GM12878 (cell line): ENCODE data around the gene TTR. TPM values are rescaled to one million over a fixed set of nuclear protein-coding genes. Genes with fewer than 3 reads are reported as not detected.

Source experiments
- ATAC-seq: fragments of 200-7000 bp; cut with Tn5 transposase; 3 replicates; pipeline ENCODE4 v1.9.1; 2020; ENCODE audit warnings: mild to moderate bottlenecking, moderate library complexity
- BruUV-seq: library from RNA; stranded (reverse); fragments of 400-500 nt; replicated peaks from 2 replicates; lab custom pipeline; 2021; lab: Mats Ljungman, UMichigan
- CTCF ChIA-PET: fragments of 300-600 bp; sonication (Branson Sonifier 250); formaldehyde crosslinking; extraction: SDS; loops from one replicate; lab custom pipeline; 2021; ENCODE audit warnings: inconsistent platforms; lab: Yijun Ruan, JAX
- POLR2A ChIA-PET: fragments of 350-600 bp; formaldehyde crosslinking; extraction: SDS; loops from one replicate; lab custom pipeline; 2021; ENCODE audit warnings: inconsistent platforms; lab: Charles Lee
- RAD21 ChIA-PET: fragments of 300-600 bp; sonication (Branson Sonifier 250); formaldehyde crosslinking; loops from one replicate; lab custom pipeline; 2023; ENCODE audit warnings: antibody characterized with exemption; ENCODE audit not compliant: unreplicated experiment; lab: Charles Lee
- SMC1A ChIA-PET: fragments of 300-600 bp; sonication (Branson Sonifier 250); formaldehyde crosslinking; loops from one replicate; lab custom pipeline; 2023; ENCODE audit not compliant: unreplicated experiment, uncharacterized antibody; lab: Charles Lee
- DNase-seq: peaks from one replicate; pipeline ENCODE4 v3.0.0-alpha.2; 2011; ENCODE audit warnings: low read depth, low spot score
- FAIRE-seq: peaks from 3 replicates; lab custom pipeline; 2011; peaks lifted over from hg19 to GRCh38; lab: Jason Lieb, UNC
- H2AFZ ChIP-seq: 2 replicates; pipeline ENCODE4 v1.6.0; 2011; ENCODE audit warnings: low read depth, low read length, control low read depth; ENCODE audit not compliant: control insufficient read depth
- H3K27ac ChIP-seq: 2 replicates; pipeline ENCODE4 v1.5.1; 2011; ENCODE audit warnings: control low read depth; ENCODE audit not compliant: control insufficient read depth, insufficient read depth
- H3K27me3 ChIP-seq, 2 experiments: replicated peaks in 1 of 2; 2 replicates each; pipeline versions ENCODE4 v1.6.0 to v1.6.1; 2011; ENCODE audit warnings: low read length in 1 of 2; ENCODE audit not compliant: control insufficient read depth in 2 of 2, insufficient read depth in 2 of 2
- H3K36me3 ChIP-seq, 2 experiments: 2 replicates each; pipeline ENCODE4 v1.5.1; 2011; ENCODE audit warnings: low read length in 1 of 2; ENCODE audit not compliant: control insufficient read depth in 2 of 2, insufficient read depth in 2 of 2
- H3K4me1 ChIP-seq: 2 replicates; pipeline ENCODE4 v1.6.1; 2011; ENCODE audit warnings: mild to moderate bottlenecking, low read length, moderate library complexity, mixed read lengths; ENCODE audit not compliant: control insufficient read depth, insufficient read depth
- H3K4me2 ChIP-seq: 2 replicates; pipeline ENCODE4 v1.6.0; 2011; ENCODE audit warnings: control low read depth; ENCODE audit not compliant: control insufficient read depth, insufficient read depth
- H3K4me3 ChIP-seq: fragments of 200-600 bp; sonication (generic); 2 replicates; pipeline ENCODE4 v1.5.1; 2016
- H3K79me2 ChIP-seq: 2 replicates; pipeline ENCODE4 v1.6.0; 2011; ENCODE audit warnings: low read length; ENCODE audit not compliant: control insufficient read depth, insufficient read depth
- H3K9ac ChIP-seq: 2 replicates; pipeline ENCODE4 v1.8.0; 2011; ENCODE audit warnings: low read length, control low read depth, mixed read lengths; ENCODE audit not compliant: control insufficient read depth, insufficient read depth
- H3K9me3 ChIP-seq: replicated peaks from 3 replicates; pipeline ENCODE4 v1.5.1; 2011; ENCODE audit warnings: mild to moderate bottlenecking, low read length; ENCODE audit not compliant: control insufficient read depth, insufficient read depth
- H4K20me1 ChIP-seq: 2 replicates; pipeline ENCODE4 v1.6.0; 2011; ENCODE audit not compliant: control insufficient read depth, insufficient read depth
- BMI1 ChIP-seq: fragments of 450-650 bp; IDR thresholded peaks from 2 replicates; pipeline ENCODE4 v1.6.1; 2016; ENCODE audit warnings: mild to moderate bottlenecking, moderate library complexity, borderline replicate concordance
- CBFB ChIP-seq: IDR thresholded peaks from 2 replicates; pipeline ENCODE4 v1.6.1; 2016; ENCODE audit warnings: antibody characterized with exemption, low read depth
- CBX5 ChIP-seq: sonication (generic); IDR thresholded peaks from 2 replicates; pipeline ENCODE4 v1.6.1; 2016; ENCODE audit warnings: low read depth, moderate library complexity, mild to moderate bottlenecking, inconsistent platforms
- CEBPB ChIP-seq, 2 experiments: fragments of 150-350 bp in 1 of 2; IDR thresholded peaks; 2 replicates each; pipeline ENCODE4 v1.6.1; 2012 to 2014; ENCODE audit warnings: low read depth in 2 of 2, low read length in 2 of 2, borderline replicate concordance in 1 of 2, inconsistent platforms in 1 of 2
- CREB1 ChIP-seq: IDR thresholded peaks from 2 replicates; pipeline ENCODE4 v1.6.1; 2012; ENCODE audit warnings: low read depth, mild to moderate bottlenecking, inconsistent platforms
- EGR1 ChIP-seq, 2 experiments: IDR thresholded peaks; 1 replicate in 1 of 2; 2 replicates in 1 of 2; pipeline ENCODE4 v1.6.1; 2011 to 2012; ENCODE audit warnings: low read depth in 2 of 2, low read length in 2 of 2, borderline replicate concordance in 1 of 2, mild to moderate bottlenecking in 1 of 2, moderate library complexity in 1 of 2
- HDGF ChIP-seq: fragments of 450-650 bp; IDR thresholded peaks from 2 replicates; pipeline ENCODE4 v1.6.1; 2016; ENCODE audit warnings: antibody characterized with exemption
- NFYA ChIP-seq: IDR thresholded peaks from 2 replicates; pipeline ENCODE4 v1.6.1; 2011; ENCODE audit warnings: low read depth, mild to moderate bottlenecking, low read length, improper control_type of control experiment, borderline replicate concordance
- NKRF ChIP-seq: fragments of 450-650 bp; conservative IDR thresholded peaks from 2 replicates; pipeline ENCODE4 v1.6.1; 2017; ENCODE audit warnings: mild to moderate bottlenecking, moderate library complexity
- NR2C2 ChIP-seq: IDR thresholded peaks from 2 replicates; pipeline ENCODE4 v1.6.1; 2011; ENCODE audit warnings: borderline replicate concordance, low read depth; ENCODE audit not compliant: control insufficient read depth, insufficient read length
- PAX5 ChIP-seq: IDR thresholded peaks from 2 replicates; pipeline ENCODE4 v1.6.1; 2011; ENCODE audit warnings: low read depth, low read length, borderline replicate concordance
- POU2F2 ChIP-seq: IDR thresholded peaks from 3 replicates; pipeline ENCODE4 v1.6.1; 2011; ENCODE audit warnings: low read depth, mild to moderate bottlenecking, low read length, borderline replicate concordance
- SMARCA5 ChIP-seq: fragments of 450-650 bp; IDR thresholded peaks from 2 replicates; pipeline ENCODE4 v1.6.1; 2017; ENCODE audit warnings: mild to moderate bottlenecking
- SUPT20H ChIP-seq: IDR thresholded peaks from 2 replicates; pipeline ENCODE4 v1.6.1; 2011; ENCODE audit warnings: low read depth, mild to moderate bottlenecking, low read length, moderate library complexity, borderline replicate concordance; ENCODE audit not compliant: control insufficient read depth
- TAF1 ChIP-seq: IDR thresholded peaks from 2 replicates; pipeline ENCODE4 v1.6.1; 2011; ENCODE audit warnings: mild to moderate bottlenecking, low read depth, low read length, borderline replicate concordance
- YY1 ChIP-seq: IDR thresholded peaks from 2 replicates; pipeline ENCODE4 v1.6.1; 2011; ENCODE audit warnings: low read depth, mild to moderate bottlenecking, low read length
- ZNF207 ChIP-seq: fragments of 450-650 bp; IDR thresholded peaks from 2 replicates; pipeline ENCODE4 v1.6.1; 2014; ENCODE audit warnings: antibody characterized with exemption, mild to moderate bottlenecking, borderline replicate concordance
- ZNF217 ChIP-seq: fragments of 450-650 bp; IDR thresholded peaks from 2 replicates; pipeline ENCODE4 v1.6.1; 2017; ENCODE audit warnings: antibody characterized with exemption, mild to moderate bottlenecking
- ZNF274 ChIP-seq: IDR thresholded peaks from one replicate; pipeline ENCODE4 v1.8.0; 2011; ENCODE audit not compliant: insufficient read length, insufficient read depth
- WGBS: methylation state at CpG from one replicate; pipeline ENCODE4 v1.1.6; 2016; ENCODE audit warnings: low lambda C conversion rate; ENCODE audit not compliant: insufficient replicate concordance, insufficient coverage; ENCODE audit errors: missing lambda C conversion rate; 5-methylcytosine and 5-hydroxymethylcytosine counted together
- in situ Hi-C: fragments of 300-500 bp; cut with MboI; formaldehyde crosslinking; loops from 9 replicates; pipeline ENCODE4 v1.14.3; 2018; ENCODE audit warnings: mixed read lengths
- intact Hi-C: fragments of 100-400 bp; cut with micrococcal nuclease; formaldehyde crosslinking; loops from one replicate; pipeline ENCODE4 v1.14.2; 2022; ENCODE audit not compliant: unreplicated experiment
- polyA plus RNA-seq, 11 experiments: library from polyadenylated mRNA; depleted of rRNA in 4 of 11; unstranded in 6 of 11; stranded (reverse) in 5 of 11; fragments of >200 nt; fragmentation: Nextera tagmentation in 4 of 11; fragmentation: Illumina TruSeq in 1 of 11; extraction: Ambion mirVana in 4 of 11; extraction: Trizol in 1 of 11; gene quantifications; 1 replicate in 1 of 11; 2 replicates in 10 of 11; pipeline versions ENCODE4 v1.2.1 to v1.2.3, GENCODE V29; 2011 to 2016; ENCODE audit warnings: inconsistent platforms in 2 of 11, missing spikeins in 2 of 11, low read depth in 1 of 11
- total RNA-seq, 4 experiments: library from RNA; depleted of rRNA in 3 of 4; stranded (reverse); fragments of >200 nt in 3 of 4; fragmentation: Illumina TruSeq in 1 of 4; extraction: Trizol in 1 of 4; gene quantifications; 2 replicates each; pipeline versions ENCODE4 v1.2.1 to v1.2.3, GENCODE V29; 2013 to 2021

TTR gene
- total and polyA plus RNA-seq, 10 of the 15 experiments (the other 5 are each of a cell fraction or from before 2014, with no cell fraction given) = 0.05 to 1.2 TPM; not detected in 8

DNA sequence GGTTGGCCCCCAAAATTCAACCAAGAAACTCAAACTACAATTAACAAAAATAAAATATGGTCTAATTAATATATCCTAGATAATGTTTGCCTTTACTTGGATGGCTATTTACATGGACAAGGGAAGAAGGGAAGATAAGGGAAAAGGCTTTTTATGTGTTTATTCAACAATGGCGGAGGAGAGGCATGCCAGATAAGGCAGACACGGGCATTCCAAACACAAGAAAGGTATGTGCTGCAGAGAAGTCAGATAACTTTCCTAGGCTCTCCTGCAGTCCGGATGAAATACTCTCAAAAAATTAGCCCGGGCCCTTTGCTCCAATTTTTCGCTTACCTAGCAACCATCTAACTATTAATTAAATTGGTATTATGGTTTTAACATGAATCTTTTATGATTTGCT is 5.1 kb upstream of the TTR start:
- no peaks in the 10 kb centered on the region for H3K4me1 ChIP-seq
- H3K27ac ChIP-seq = no peak overlapping the region
- WGBS = 75% methylated on average over 5 of the region's 5 CpGs
- ChIA-PET SMC1A (interaction anchor here (0.9 to 1.5 kb wide), 3 partner anchors 10 to 24 kb away, joined by 3 read pairs; no protein-coding TSS in a partner anchor), CTCF (no interaction called here), RAD21 (no interaction called here), POLR2A (no interaction called here)
- in situ Hi-C loops (no loop called here), intact Hi-C loops (no loop called here)
- DNase-seq = no peak
- TF ChIP-seq HDGF (no peak), PAX5 (no peak), CEBPB (IDR thresholded peaks at IDR 0.05; ENCODE audit: borderline replicate concordance in 1 of 2, low read depth in 2 of 2, low read length in 2 of 2) (no peak), NR2C2 (no peak), CREB1 (no peak), SMARCA5 (no peak), ZNF207 (no peak), SUPT20H (no peak), NKRF (no peak), ZNF217 (no peak), BMI1 (no peak), EGR1 (IDR thresholded peaks at IDR 0.05; ENCODE audit: borderline replicate concordance in 1 of 2, low read depth in 2 of 2, low read length in 2 of 2) (no peak), CBFB (no peak), YY1 (no peak), TAF1 (no peak), ZNF274 (no peak), CBX5 (no peak), POU2F2 (no peak), NFYA (no peak)
- no peaks in the 10 kb centered on the region for H3K9me3 ChIP-seq
- no peak overlapping the region for H3K4me3 ChIP-seq
- H3K27me3 ChIP-seq = no peaks in the 10 kb centered on the region
- no peak for ATAC-seq
- FAIRE-seq = no peak
- no peak overlapping the region for H3K9ac ChIP-seq
- H3K4me2 ChIP-seq = no peak overlapping the region
- BruUV-seq = no TSS peak
- no peaks in the 10 kb centered on the region for H3K36me3 ChIP-seq
- no peak overlapping the region for H2AFZ ChIP-seq
- H3K79me2 ChIP-seq = no peaks in the 10 kb centered on the region
- H4K20me1 ChIP-seq = no peaks in the 10 kb centered on the region
